ENCODE results near the gene SELENOO.

DNA sequence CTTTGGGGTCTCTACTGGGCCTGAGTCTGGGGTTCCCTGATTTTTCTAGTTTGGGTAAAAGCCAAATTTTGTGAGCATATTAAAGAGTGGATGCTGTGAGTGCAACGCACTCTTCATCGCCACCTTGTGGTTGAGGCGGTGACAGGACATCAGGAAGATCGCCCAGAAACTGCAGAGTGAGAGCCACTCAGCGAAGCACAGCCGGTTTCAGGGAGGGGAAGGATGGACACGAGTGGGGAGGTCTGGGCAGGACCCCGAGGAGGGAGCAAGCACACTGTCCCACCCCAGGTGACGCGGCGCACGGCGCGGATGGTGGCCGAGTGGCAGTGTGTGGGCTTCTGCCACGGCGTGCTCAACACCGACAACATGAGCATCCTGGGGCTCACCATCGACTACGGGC, 9.1 kb downstream of the SELENOO start:
- TF ChIP-seq, protein P1, sequence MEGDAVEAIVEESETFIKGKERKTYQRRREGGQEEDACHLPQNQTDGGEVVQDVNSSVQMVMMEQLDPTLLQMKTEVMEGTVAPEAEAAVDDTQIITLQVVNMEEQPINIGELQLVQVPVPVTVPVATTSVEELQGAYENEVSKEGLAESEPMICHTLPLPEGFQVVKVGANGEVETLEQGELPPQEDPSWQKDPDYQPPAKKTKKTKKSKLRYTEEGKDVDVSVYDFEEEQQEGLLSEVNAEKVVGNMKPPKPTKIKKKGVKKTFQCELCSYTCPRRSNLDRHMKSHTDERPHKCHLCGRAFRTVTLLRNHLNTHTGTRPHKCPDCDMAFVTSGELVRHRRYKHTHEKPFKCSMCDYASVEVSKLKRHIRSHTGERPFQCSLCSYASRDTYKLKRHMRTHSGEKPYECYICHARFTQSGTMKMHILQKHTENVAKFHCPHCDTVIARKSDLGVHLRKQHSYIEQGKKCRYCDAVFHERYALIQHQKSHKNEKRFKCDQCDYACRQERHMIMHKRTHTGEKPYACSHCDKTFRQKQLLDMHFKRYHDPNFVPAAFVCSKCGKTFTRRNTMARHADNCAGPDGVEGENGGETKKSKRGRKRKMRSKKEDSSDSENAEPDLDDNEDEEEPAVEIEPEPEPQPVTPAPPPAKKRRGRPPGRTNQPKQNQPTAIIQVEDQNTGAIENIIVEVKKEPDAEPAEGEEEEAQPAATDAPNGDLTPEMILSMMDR (IDR thresholded peaks at IDR 0.05), result peak; percentile 72 to 87 (median 79)
- TF ChIP-seq POLR2A (IDR thresholded peaks at IDR 0.05), result no peak

All from thyroid gland (tissue), 4 donors.